ENCODE results near the gene KCNK10. TPM values are rescaled to one million over a fixed set of nuclear protein-coding genes. Genes with fewer than 3 reads are reported as not detected.

The KCNK10 gene
- total RNA-seq, 1 donor from 2014 or later: not detected

DNA sequence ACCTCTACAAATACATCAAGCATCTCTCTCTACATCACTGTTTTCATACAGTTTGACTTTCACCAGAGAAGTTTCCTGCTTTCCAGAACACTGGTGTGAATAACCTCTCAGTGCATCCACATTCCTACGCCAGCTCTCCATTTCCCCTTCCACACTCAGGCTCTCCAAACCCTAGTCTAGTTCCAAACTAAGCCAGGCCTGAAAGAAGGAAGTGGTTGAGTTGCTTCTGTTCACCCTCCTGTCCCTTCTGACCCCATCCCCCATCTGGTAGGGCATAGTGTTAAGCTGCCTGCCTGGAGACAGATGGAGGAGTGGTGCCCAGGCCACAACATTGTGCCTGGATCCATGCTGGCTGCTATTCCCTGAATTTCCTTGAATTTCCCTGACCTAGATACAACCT is 185.7 kb downstream of the KCNK10 start:
- ATAC-seq: peak; percentile 6
- DNase-seq (ENCODE audit: low spot score): no peak

Other genes starting within 250 kb of the KCNK10 start
- gene SPATA7, start 62.4 kb upstream of the KCNK10 start, total RNA-seq: 3.2 TPM
- gene PTPN21, start 231.7 kb upstream of the KCNK10 start, total RNA-seq: 12.6 TPM
- gene ZC3H14, start 239.8 kb upstream of the KCNK10 start, total RNA-seq: 39.1 TPM

Data from left lobe of liver (tissue), 2 donors.